ENCODE results near the gene TTC24. TPM values are rescaled to one million over a fixed set of nuclear protein-coding genes. Genes with fewer than 3 reads are reported as not detected.
"Not testable (repeated sequence)": the region's sequence is repeated elsewhere in the genome, so short reads cannot be mapped to it uniquely, and the experiment has no call there.

Gene TTC24
- total and polyA plus RNA-seq, 3 experiments from 2014 or later = 2.3 to 7.4 (median 7.3) TPM

DNA sequence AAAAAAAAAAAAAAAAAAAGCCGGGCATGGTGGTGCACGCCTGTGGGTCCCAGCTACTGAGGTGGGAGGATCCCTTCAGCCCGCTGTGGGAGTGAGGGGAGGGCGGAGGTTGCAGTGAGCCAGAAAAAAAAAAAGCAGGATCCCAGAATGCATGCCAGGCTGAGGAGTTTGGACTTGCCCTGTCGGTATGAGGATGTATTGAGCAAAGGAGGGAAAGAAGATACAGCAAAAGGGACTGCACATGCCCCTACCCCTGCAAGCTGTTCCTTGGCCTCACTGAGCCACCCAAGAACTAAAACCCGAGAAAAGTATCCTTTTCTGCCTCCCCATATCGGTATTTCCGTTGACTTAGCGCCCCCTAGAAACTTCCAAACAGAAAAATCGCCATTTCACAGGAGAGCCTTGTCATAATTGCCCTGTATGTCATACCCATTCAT lies 23.1 kb downstream of the TTC24 start:
- ChIA-PET POLR2A (interaction anchor here (1.1 kb wide), 1 partner anchor 102 kb away, joined by 7 read pairs; the partner anchor contains the start of gene MEF2D), CTCF (interaction anchor here (0.9 to 2.5 kb wide), 3 partner anchors 9 to 217 kb away, joined by 3 to 8 read pairs (median 3); no protein-coding TSS in a partner anchor)
- peaks cover 32% of the 10 kb centered on the region for H3K4me1 ChIP-seq (ENCODE audit: insufficient read depth, low read length)
- H3K27me3 ChIP-seq (ENCODE audit: insufficient read depth, low read length, poor library complexity, severe bottlenecking) = no peaks in the 10 kb centered on the region
- H3K9me3 ChIP-seq (ENCODE audit: low read length) = no peaks in the 10 kb centered on the region
- no peak for DNase-seq
- H3K36me3 ChIP-seq (ENCODE audit: insufficient read depth, low read length) = peaks cover 14% of the 10 kb centered on the region
- no peak overlapping the region for H3K4me3 ChIP-seq (ENCODE audit: low read length)
- H3K27me3 Mint-ChIP-seq = no peaks in the 10 kb centered on the region
- no peaks in the 10 kb centered on the region for H3K9me3 Mint-ChIP-seq
- H3K4me3 Mint-ChIP-seq = peak overlapping the region; percentile 54 to 80 (median 68)
- H3K27ac ChIP-seq (ENCODE audit: low read depth, low read length) = no peak overlapping the region
- peak overlapping the region in 3 of 8 donors; percentile 50 to 64 (median 51) for H3K27ac Mint-ChIP-seq
- peaks cover 32 to 36% (median 35%) of the 10 kb centered on the region in 3 donors for H3K4me1 Mint-ChIP-seq
- peaks cover 0 to 25% (median 2%) of the 10 kb centered on the region in 3 donors for H3K36me3 Mint-ChIP-seq

DNA sequence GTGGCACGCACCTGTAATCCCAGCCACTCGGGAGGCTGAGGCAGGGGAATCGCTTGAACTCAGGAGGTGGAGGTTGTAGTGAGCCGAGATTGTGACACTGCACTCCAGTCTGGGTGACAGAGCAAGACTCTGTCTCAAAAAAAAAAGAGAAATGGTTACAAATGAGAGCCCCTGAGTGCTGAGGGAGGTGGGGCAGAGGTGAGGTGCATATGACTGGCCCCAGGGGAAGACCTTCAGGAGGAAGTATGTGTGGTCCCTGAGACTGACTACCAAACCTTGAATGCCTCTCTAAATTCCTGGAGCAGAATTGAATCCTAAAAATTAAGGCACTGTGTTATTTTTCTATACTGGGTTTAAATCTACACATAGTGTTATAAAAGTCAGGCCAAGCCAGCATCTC lies 27.8 kb downstream of the TTC24 start:
- CTCF ChIA-PET; H3K9me3 ChIP-seq (ENCODE audit: low read length); H3K36me3 Mint-ChIP-seq; H3K27ac Mint-ChIP-seq; H3K27ac ChIP-seq (ENCODE audit: low read depth, low read length); H3K9me3 Mint-ChIP-seq; H3K27me3 ChIP-seq (ENCODE audit: insufficient read depth, low read length, poor library complexity, severe bottlenecking); DNase-seq; H3K4me3 Mint-ChIP-seq; H3K4me3 ChIP-seq (ENCODE audit: low read length); POLR2A ChIA-PET; H3K36me3 ChIP-seq (ENCODE audit: insufficient read depth, low read length): not testable (repeated sequence)
- H3K4me1 ChIP-seq (ENCODE audit: insufficient read depth, low read length) = peaks cover 17% of the 10 kb centered on the region
- Mint-ChIP-seq H3K27me3 (peaks cover 5 to 20% of the 10 kb centered on the region in 2 donors), H3K4me1 (peaks cover 10 to 21% (median 14%) of the 10 kb centered on the region in 3 donors)

- H3K4me1 ChIP-seq (ENCODE audit: insufficient read depth, low read length) = peaks cover 10% of the 10 kb centered on the region
- H3K4me3 ChIP-seq (ENCODE audit: low read length) = no peak overlapping the region
- H3K9me3 ChIP-seq (ENCODE audit: low read length) = no peaks in the 10 kb centered on the region
- Mint-ChIP-seq H3K27ac (no peak overlapping the region), H3K36me3 (peaks cover 0 to 2% (median 0%) of the 10 kb centered on the region in 3 donors), H3K27me3 (peaks cover 5 to 26% of the 10 kb centered on the region in 2 donors), H3K4me1 (peaks cover 6 to 15% (median 9%) of the 10 kb centered on the region in 3 donors), H3K4me3 (peak overlapping the region in 2 of 7 donors; percentile 25 to 41), H3K9me3 (no peaks in the 10 kb centered on the region)
- CTCF ChIA-PET = interaction anchor here (0.7 to 1.8 kb wide), 25 partner anchors 10 to 222 kb away, joined by 3 to 20 read pairs (median 6); partner anchors contain the start of genes MEF2D, MRPL24, NAXE and TTC24
- no peaks in the 10 kb centered on the region for H3K36me3 ChIP-seq (ENCODE audit: insufficient read depth, low read length)
- no peak overlapping the region for H3K27ac ChIP-seq (ENCODE audit: low read depth, low read length)
- DNase-seq = peak; percentile 32 to 73 (median 62)
- H3K27me3 ChIP-seq (ENCODE audit: insufficient read depth, low read length, poor library complexity, severe bottlenecking) = no peaks in the 10 kb centered on the region
- POLR2A ChIA-PET = interaction anchor here (0.6 to 1.3 kb wide), 3 partner anchors 26 to 159 kb away, joined by 3 to 5 read pairs (median 3); partner anchors contain the start of gene PRCC
Measured at GRCh38 chr1:156608036-156608674, 28.6 kb downstream of the TTC24 start.

- POLR2A ChIA-PET = interaction anchor here (1.3 kb wide), 2 partner anchors 27 to 129 kb away, joined by 3 to 5 read pairs; no protein-coding TSS in a partner anchor
- peaks cover 0 to 2% (median 0%) of the 10 kb centered on the region in 3 donors for H3K36me3 Mint-ChIP-seq
Measured at GRCh38 chr1:156608981-156609380, 29.5 kb downstream of the TTC24 start.

DNA sequence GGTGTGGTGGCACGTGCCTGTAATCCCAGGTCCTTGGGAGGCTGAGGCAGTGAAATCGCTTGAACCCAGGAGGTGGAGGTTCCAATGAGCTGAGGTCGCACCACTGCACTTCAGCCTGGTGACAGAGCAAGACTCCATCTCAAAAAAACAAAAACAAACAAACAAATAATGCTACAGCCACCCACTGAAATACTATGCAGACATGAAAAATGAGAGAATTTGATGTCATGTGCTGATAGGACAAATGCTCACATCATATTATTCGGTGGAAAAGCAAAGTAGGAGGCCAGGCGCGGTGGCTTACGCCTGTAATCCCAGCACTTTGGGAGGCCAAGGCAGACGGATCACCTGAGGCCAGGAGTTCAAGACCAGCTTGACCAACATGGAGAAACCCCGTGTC lies 30.5 kb downstream of the TTC24 start:
- H3K36me3 ChIP-seq (ENCODE audit: insufficient read depth, low read length); H3K9me3 Mint-ChIP-seq; H3K9me3 ChIP-seq (ENCODE audit: low read length); H3K4me3 ChIP-seq (ENCODE audit: low read length); DNase-seq; H3K27ac ChIP-seq (ENCODE audit: low read depth, low read length); H3K27me3 ChIP-seq (ENCODE audit: insufficient read depth, low read length, poor library complexity, severe bottlenecking); H3K36me3 Mint-ChIP-seq; H3K4me1 ChIP-seq (ENCODE audit: insufficient read depth, low read length); POLR2A ChIA-PET; H3K27ac Mint-ChIP-seq; H3K4me3 Mint-ChIP-seq: not testable (repeated sequence)
- peaks cover 6 to 15% (median 9%) of the 10 kb centered on the region in 3 donors for H3K4me1 Mint-ChIP-seq
- CTCF ChIA-PET = interaction anchor here (0.6 to 0.9 kb wide), 2 partner anchors 130 to 375 kb away, joined by 3 read pairs; no protein-coding TSS in a partner anchor
- peaks cover 5 to 29% of the 10 kb centered on the region in 2 donors for H3K27me3 Mint-ChIP-seq

More at GRCh38 chr1:156608981-156609380, 29.5 kb downstream of the TTC24 start:
- CTCF ChIA-PET = interaction anchor here (0.6 to 1.8 kb wide), 25 partner anchors 11 to 223 kb away, joined by 3 to 20 read pairs (median 6); partner anchors contain the start of genes MEF2D, MRPL24, NAXE and TTC24
- Mint-ChIP-seq H3K4me1 (peaks cover 6 to 15% (median 9%) of the 10 kb centered on the region in 3 donors), H3K27me3 (peaks cover 5 to 26% of the 10 kb centered on the region in 2 donors), H3K4me3 (no peak overlapping the region), H3K27ac (no peak overlapping the region), H3K9me3 (no peaks in the 10 kb centered on the region)
- H3K9me3 ChIP-seq (ENCODE audit: low read length) = no peaks in the 10 kb centered on the region
- H3K36me3 ChIP-seq (ENCODE audit: insufficient read depth, low read length) = no peaks in the 10 kb centered on the region
- no peak overlapping the region for H3K4me3 ChIP-seq (ENCODE audit: low read length)
- peaks cover 10% of the 10 kb centered on the region for H3K4me1 ChIP-seq (ENCODE audit: insufficient read depth, low read length)
- no peak overlapping the region for H3K27ac ChIP-seq (ENCODE audit: low read depth, low read length)
- H3K27me3 ChIP-seq (ENCODE audit: insufficient read depth, low read length, poor library complexity, severe bottlenecking) = no peaks in the 10 kb centered on the region
- peak in 4 of 5 donors; percentile 39 to 74 (median 47) for DNase-seq

DNA sequence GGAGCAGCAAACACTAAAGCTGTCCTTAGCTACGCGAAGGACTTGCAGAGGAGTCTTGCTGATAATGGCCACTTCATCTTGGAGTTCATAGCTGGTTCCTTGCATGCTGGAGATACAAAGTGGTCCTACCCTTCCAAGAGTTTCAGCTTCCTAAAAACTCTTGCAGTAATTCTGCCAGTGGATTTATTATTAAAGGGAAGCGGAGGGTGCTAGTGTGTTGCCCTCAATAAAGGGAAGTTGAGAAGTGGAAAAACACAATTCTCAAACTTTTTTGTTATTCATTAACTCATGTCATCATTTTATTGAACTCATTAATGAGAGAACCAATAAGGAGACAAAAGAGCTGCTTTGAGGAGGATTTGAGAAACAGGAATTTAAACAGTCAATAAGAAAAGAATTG lies 33.1 kb downstream of the TTC24 start:
- Mint-ChIP-seq H3K27ac (no peak overlapping the region), H3K27me3 (peaks cover 17 to 45% of the 10 kb centered on the region in 2 donors), H3K9me3 (no peaks in the 10 kb centered on the region), H3K4me3 (no peak overlapping the region), H3K36me3 (no peaks in the 10 kb centered on the region), H3K4me1 (peaks cover 6 to 15% (median 9%) of the 10 kb centered on the region in 3 donors)
- Histone ChIP-seq H3K27me3 (ENCODE audit: insufficient read depth, low read length, poor library complexity, severe bottlenecking) (no peaks in the 10 kb centered on the region), H3K9me3 (ENCODE audit: low read length) (no peaks in the 10 kb centered on the region), H3K4me3 (ENCODE audit: low read length) (no peak overlapping the region), H3K4me1 (ENCODE audit: insufficient read depth, low read length) (peaks cover 10% of the 10 kb centered on the region), H3K27ac (ENCODE audit: low read depth, low read length) (no peak overlapping the region), H3K36me3 (ENCODE audit: insufficient read depth, low read length) (no peaks in the 10 kb centered on the region)
- no peak for DNase-seq
- POLR2A ChIA-PET = no interaction called here
- CTCF ChIA-PET = interaction anchor here (0.8 to 7.4 kb wide), 7 partner anchors 9 to 227 kb away, joined by 3 to 39 read pairs (median 4); partner anchors contain the start of gene NAXE

GRCh38 chr1:156615946-156616345 lies 36.4 kb downstream of the TTC24 start:
- ChIA-PET POLR2A (no interaction called here), CTCF (interaction anchor here (7.4 kb wide), 1 partner anchor 10 kb away, joined by 39 read pairs; no protein-coding TSS in a partner anchor)
- Histone ChIP-seq H3K4me1 (ENCODE audit: insufficient read depth, low read length) (no peaks in the 10 kb centered on the region), H3K27me3 (ENCODE audit: insufficient read depth, low read length, poor library complexity, severe bottlenecking) (peaks cover 7% of the 10 kb centered on the region), H3K36me3 (ENCODE audit: insufficient read depth, low read length) (no peaks in the 10 kb centered on the region), H3K4me3 (ENCODE audit: low read length) (no peak overlapping the region), H3K9me3 (ENCODE audit: low read length) (no peaks in the 10 kb centered on the region), H3K27ac (ENCODE audit: low read depth, low read length) (no peak overlapping the region)
- Mint-ChIP-seq H3K4me3 (no peak overlapping the region), H3K4me1 (no peaks in the 10 kb centered on the region), H3K9me3 (no peaks in the 10 kb centered on the region), H3K27ac (no peak overlapping the region), H3K36me3 (no peaks in the 10 kb centered on the region), H3K27me3 (peaks cover 26 to 59% of the 10 kb centered on the region in 2 donors)
- DNase-seq = no peak

DNA sequence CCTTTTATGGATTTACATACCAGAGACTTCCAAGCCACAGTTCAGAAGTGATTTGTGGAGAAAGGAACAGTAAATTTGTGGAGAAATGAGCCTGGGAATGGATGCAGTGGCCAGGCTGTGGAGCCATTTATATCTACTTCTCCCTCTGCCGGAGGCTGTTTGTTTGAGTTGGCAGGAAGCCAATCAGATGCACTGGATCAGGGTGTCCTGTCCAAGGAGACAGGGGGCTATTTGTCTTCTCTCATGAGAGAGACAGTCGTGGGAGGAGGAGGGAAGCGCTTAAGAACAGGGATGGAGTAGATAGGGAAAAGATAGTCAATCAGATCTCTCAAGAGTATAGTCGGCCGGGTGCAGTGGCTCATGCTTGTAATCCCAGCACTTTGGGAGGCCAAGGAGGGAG lies 36.9 kb downstream of the TTC24 start:
- Mint-ChIP-seq H3K9me3 (no peaks in the 10 kb centered on the region), H3K27me3 (peaks cover 26 to 59% of the 10 kb centered on the region in 2 donors), H3K36me3 (no peaks in the 10 kb centered on the region), H3K27ac (no peak overlapping the region), H3K4me3 (no peak overlapping the region), H3K4me1 (no peaks in the 10 kb centered on the region)
- Histone ChIP-seq H3K9me3 (ENCODE audit: low read length) (no peaks in the 10 kb centered on the region), H3K4me3 (ENCODE audit: low read length) (no peak overlapping the region), H3K4me1 (ENCODE audit: insufficient read depth, low read length) (no peaks in the 10 kb centered on the region), H3K27ac (ENCODE audit: low read depth, low read length) (no peak overlapping the region), H3K27me3 (ENCODE audit: insufficient read depth, low read length, poor library complexity, severe bottlenecking) (peaks cover 7% of the 10 kb centered on the region), H3K36me3 (ENCODE audit: insufficient read depth, low read length) (no peaks in the 10 kb centered on the region)
- CTCF ChIA-PET = interaction anchor here (1.1 to 7.4 kb wide), 3 partner anchors 9 to 43 kb away, joined by 4 to 39 read pairs (median 5); no protein-coding TSS in a partner anchor
- no peak for DNase-seq
- POLR2A ChIA-PET = no interaction called here

Data from CD8-positive, alpha-beta memory T cell (primary cell).